Fibroblast of peridontal ligament (primary cell): Measurements from ENCODE around the gene BCO2.
"Not testable (repeated sequence)": the region's sequence is repeated elsewhere in the genome, so short reads cannot be mapped to it uniquely, and the experiment has no call there.

Experiments
- DNase-seq: peaks from one replicate; pipeline ENCODE4 v3.0.0-alpha.2; 2010; ENCODE audit errors: extremely low read depth

Gene BCO2

GRCh38 chr11:112166562-112166961 is 8.8 kb upstream of the BCO2 start:
- DNase-seq: no peak

DNA sequence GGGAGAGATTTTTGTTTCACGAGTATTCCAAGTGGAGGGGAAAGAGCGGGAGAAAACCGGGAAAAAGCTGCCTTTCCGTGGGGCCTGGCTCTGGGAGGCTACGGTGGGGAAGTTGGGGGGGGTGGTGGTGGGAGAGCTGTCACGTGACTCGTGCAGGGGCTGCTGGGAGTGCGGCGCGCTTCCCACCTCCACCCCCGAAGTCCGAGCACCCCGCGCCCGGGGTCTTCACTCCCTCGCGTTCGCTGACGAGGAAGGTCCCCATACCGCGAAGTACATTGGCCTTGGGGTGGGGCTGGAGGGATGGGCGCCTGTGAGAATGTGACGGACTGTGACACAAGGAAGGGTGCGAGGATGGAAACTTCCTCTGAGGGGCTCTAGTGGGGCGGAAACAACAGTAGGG is 8.2 kb upstream of the BCO2 start, which contains the start of gene TEX12:
TSS of gene TEX12 (plus strand) at position 228 of the 400 bp plus-strand sequence. CDS start 1,897 bp downstream, outside the sequence.
- DNase-seq: no peak

- DNase-seq: peak; percentile 16
Measured at GRCh38 chr11:112172362-112172994, 2.8 kb upstream of the BCO2 start.

DNA sequence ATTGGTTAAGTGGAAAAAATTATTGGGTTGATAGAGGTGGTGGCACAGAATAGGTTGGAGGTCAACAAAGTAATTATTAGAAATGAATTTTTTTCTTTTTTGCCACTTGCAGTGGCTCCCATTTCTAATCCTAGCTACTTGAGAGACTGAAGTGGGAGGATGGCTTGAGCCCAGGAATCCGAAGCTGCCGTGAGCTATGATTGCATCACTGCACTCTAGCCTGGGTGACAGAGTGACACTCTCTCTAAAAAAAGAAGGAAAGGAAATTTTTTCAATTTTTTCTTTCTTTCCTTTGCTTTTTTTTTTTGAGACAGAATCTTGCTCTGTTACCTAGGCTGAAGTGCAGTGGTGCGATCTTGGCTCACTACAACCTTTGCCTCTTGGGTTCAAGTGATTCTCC is 2.2 kb upstream of the BCO2 start:
- no peak for DNase-seq

GRCh38 chr11:112175599-112175952 is 264 bp downstream of the BCO2 start:
- DNase-seq: peak; percentile 17

- DNase-seq: no peak
Measured at GRCh38 chr11:112176077-112176476, 765 bp downstream of the BCO2 start.

DNA sequence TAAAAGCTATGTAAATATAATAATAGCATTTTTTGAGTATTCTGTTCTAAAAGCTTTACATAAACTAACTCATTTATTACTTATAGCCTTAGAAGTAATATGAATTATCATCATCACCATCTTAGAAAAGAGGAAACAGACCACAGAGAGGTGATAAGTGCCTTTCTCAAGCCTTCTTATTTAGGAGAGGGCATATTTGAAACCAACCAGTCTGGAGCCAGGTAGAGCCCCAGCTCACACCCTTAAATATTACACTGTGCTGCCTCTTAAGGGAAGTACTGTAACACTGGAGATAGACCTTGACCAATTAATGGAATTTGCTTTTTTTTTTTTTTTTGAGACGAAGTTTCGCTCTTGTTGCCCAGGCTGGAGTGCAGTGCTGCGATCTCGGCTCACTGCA is 2.3 kb downstream of the BCO2 start:
- no peak for DNase-seq

DNA sequence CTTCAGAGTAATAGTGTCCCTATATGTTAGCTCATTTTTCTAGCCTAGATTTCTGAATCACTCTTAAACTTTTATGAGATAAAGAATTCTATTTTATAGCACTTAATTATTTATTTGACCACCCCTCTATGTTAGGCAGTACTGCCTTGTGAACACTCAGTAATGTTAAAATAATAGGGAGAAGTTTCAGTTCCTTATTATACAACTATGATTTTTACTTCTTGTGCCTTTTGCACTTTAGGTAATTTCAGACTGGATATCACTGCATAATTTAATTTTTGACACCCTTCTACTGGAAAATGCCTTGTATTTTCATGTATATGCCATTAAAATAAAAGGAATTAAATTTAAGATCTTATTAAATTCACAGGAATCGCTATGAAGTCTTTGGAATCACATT is 3.1 kb downstream of the BCO2 start:
- DNase-seq: no peak

GRCh38 chr11:112178936-112179335 is 3.6 kb downstream of the BCO2 start:
- no peak for DNase-seq

GRCh38 chr11:112179601-112180000 is 4.3 kb downstream of the BCO2 start:
- DNase-seq: no peak

DNA sequence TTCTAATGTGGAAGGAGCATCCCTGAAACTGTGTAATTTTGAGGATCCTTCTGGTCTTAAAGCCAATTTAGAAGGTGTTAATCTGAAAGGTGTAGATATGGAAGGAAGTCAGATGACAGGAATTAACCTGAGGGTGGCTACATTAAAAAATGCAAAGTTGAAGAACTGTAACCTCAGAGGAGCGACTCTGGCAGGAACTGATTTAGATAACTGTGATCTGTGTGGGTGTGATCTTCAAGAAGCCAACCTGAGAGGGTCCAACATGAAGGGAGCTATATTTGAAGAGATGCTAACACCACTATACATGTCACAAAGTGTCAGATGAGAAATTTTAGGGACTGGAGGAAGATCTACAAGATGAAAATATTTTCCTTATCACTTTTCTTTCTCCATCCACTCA is 7.6 kb downstream of the BCO2 start:
- no peak for DNase-seq

GRCh38 chr11:112185883-112186282 is 10.6 kb downstream of the BCO2 start:
- DNase-seq: no peak

DNA sequence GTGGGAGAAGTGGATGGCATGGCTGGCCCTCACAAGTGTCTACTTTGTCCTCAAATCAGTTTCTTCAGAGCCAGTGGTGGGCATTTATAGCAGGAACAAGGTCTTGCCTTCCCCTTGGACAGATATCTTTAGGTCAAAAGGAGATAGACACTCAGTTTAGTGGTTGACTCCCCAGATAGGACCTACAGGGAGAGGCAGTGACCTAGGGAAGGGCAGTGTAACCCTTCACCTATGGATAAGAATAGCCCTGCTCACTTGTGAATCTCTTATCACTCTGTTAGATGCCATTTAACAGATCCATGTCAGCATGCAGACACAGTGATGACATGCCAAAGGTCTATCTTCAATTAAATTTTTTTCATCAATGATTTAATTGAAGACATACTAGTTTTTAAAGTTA is 11.0 kb downstream of the BCO2 start:
- DNase-seq: no peak

DNA sequence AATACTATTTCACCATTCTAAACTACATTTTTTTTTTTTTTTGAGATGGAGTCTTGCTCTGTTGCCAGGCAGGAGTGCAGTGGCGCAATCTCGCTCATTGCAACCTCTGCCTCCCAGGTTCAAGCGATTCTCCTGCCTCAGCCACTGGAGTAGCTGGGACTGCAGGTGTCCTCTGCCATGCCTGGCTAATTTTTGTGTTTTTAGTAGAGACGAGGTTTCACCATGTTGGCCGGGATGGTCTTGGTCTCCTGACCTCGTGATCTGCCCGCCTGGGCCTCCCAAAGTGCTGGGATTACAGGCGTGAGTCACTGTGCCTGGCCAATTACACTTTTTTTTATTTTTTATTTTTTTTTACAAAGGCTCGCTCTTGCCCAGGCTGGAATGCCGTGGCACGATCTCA is 19.8 kb downstream of the BCO2 start:
- DNase-seq: not testable (repeated sequence)

DNA sequence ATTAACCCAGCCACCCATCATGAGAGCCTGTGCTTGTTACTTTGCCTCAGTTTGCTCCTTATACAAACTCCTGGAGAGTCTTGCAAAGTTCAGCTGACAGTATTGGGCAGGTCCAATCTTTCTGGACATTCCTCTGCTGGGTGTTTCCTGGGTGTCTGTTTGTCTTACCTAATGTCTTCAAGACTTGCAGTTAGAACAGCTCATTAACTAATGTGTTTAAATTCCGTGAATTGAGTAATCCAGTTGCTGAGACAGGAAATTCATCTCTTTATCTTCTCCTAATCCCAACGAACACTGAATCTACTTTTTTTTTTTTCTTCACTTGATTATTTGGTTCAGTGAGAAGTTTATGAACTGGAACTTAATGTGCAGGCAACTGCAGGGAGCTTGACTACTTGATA is 20.6 kb downstream of the BCO2 start:
- no peak for DNase-seq

DNA sequence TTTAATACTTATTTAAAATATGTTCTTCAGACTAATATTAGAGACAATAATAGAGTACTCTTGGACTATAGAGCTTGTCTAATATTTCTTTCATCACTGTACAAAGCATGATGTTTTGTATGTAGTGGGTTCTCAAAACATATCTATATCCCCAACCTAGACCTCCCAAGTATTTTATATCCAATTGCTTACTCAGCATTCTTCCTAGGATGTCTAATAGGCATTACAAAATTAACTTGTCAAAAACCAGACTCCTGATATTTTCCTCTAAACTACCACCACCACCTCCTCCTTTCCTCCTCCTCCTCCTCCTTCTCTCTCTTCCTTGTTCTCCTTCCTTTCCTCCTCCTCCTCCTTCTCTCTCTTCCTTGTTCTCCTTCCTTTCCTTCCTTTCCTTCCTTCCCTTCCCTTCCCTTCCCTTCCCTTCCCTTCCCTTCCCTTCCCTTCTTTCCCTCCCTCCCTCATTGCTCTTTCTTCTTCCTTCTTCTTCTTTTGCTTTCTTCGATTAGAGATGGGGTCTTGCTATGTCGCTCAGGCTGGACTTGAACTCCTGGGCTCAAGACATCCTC is 21.3 kb downstream of the BCO2 start:
- no peak for DNase-seq

GRCh38 chr11:112199101-112199500 is 23.8 kb downstream of the BCO2 start:
- not testable (repeated sequence) for DNase-seq

DNA sequence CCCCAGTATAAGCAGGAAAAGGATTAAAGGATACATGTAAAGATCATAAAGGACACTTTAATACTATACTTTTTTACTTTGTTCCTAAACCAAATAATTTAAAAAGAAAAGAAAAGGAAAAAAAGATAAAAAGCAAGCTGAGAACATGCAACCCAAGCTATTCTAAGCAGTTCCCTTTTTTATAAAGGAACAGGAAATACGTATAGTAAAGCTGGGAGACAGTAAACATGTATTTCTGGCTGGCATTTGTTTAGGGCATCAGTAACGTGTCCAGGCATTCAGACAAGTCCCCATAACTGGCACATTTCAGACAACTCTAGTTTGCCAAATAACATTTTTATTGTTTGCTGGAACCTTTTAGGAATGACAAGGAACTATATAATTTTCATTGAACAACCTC is 24.9 kb downstream of the BCO2 start:
- DNase-seq: no peak

DNA sequence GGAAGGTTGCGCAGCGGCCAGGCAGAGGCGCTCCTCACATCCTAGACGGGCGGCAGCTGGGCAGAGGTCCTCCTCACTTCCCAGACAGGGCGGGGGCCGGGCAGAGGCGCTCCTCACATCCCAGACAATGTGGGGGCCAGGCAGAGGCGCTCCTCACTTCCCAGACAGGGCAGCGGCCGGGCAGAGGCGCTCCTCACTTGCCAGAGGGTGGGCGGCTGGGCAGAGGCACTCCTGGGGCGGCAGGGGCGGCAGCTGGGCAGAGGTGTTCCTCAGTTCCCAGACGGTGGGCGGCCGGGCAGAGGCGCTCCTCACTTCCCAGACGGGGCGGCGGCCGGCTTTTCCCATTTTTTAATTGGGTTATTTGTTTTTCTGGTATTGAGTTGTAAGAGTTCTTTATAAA is 30.8 kb downstream of the BCO2 start:
- DNase-seq: no peak

- DNase-seq: no peak
Measured at GRCh38 chr11:112210890-112211289, 35.6 kb downstream of the BCO2 start.

DNA sequence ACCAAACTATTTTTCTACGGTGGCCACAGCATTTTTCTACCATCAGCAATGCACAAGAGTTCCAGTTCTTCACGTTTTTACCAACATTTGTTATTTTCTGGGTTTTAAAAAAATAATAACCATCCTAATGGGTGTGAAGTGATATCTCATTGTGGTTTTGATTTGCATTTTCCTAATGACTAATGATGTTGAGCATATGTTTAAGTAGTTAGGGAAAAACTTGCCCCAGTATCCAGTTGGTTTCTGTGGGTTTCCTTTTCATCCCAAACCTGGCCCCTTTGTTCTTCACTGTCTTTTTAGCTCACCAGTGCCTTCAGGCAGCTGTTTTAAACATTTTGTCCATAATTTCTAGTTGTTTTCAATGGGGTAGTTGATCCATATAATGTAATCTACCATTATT is 36.2 kb downstream of the BCO2 start:
- no peak for DNase-seq

- DNase-seq: no peak
Measured at GRCh38 chr11:112212290-112212689, 37.0 kb downstream of the BCO2 start.

GRCh38 chr11:112212710-112213109 is 37.4 kb downstream of the BCO2 start:
- DNase-seq: no peak

DNA sequence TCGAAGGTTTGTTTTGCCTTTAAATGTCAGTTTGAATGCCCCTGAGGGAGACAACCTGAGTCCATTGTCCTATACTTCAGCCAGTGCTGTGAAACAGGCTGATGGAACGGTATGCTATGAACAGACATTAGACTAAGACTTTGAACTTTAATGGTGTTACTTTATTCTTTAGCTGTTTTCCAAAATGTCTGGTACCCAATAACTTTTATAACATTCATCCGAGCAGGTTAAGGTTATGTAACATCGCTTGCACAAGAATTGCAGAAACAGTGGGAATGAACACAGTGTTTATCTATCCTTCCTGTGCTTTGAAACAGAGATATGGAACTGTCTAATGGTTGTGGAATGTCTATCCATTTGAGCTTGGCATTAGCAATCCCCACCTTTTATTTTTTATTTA is 38.4 kb downstream of the BCO2 start:
- DNase-seq: no peak
